ENCODE data around the gene EPN1. TPM values are rescaled to one million over a fixed set of nuclear protein-coding genes. Genes with fewer than 3 reads are reported as not detected.

The EPN1 gene
- total and polyA plus RNA-seq, 2 donors (not counting 1 experiment from before 2014, with no cell fraction given) = 47.1 to 48.6 TPM

GRCh38 chr19:55642153-55643002, 32.6 kb upstream of the EPN1 start:
- Histone ChIP-seq H3K36me3 (ENCODE audit: control insufficient read depth, insufficient read depth, low read length) (peaks cover 17% of the 10 kb centered on the region), H3K9ac (ENCODE audit: insufficient read depth, low read length) (peak overlapping the region; percentile 42), H4K20me1 (ENCODE audit: control insufficient read depth, extremely low read depth, insufficient read depth, low read length) (no peaks in the 10 kb centered on the region), H3K27me3 (ENCODE audit: control insufficient read depth, insufficient read depth, low read length) (no peaks in the 10 kb centered on the region), H2AFZ (ENCODE audit: low read length) (no peak overlapping the region), H3K79me2 (ENCODE audit: control insufficient read depth, insufficient read depth, low read length) (peaks cover 45% of the 10 kb centered on the region), H3K4me1 (ENCODE audit: control insufficient read depth, extremely low read depth, insufficient read depth, low read length) (peaks cover 16% of the 10 kb centered on the region), H3K4me3 (replicated peaks in 1 of 4; ENCODE audit: control extremely low read depth in 1 of 4, insufficient read depth in 1 of 4, low read depth in 3 of 4, low read length in 4 of 4) (peak overlapping the region; percentile 74 to 92 (median 85)), H3K9me3 (ENCODE audit: control insufficient read depth, insufficient read depth, low read depth, low read length) (no peaks in the 10 kb centered on the region), H3K27ac (ENCODE audit: insufficient read depth, low read length) (peak overlapping the region; percentile 43), H3K4me2 (ENCODE audit: extremely low read depth, insufficient read depth, low read length) (peak overlapping the region; percentile 89)
- no peak for TF ChIP-seq EZH2 (IDR thresholded peaks at IDR 0.05; ENCODE audit: low read length, missing control alignments)
- TF ChIP-seq, protein P1, sequence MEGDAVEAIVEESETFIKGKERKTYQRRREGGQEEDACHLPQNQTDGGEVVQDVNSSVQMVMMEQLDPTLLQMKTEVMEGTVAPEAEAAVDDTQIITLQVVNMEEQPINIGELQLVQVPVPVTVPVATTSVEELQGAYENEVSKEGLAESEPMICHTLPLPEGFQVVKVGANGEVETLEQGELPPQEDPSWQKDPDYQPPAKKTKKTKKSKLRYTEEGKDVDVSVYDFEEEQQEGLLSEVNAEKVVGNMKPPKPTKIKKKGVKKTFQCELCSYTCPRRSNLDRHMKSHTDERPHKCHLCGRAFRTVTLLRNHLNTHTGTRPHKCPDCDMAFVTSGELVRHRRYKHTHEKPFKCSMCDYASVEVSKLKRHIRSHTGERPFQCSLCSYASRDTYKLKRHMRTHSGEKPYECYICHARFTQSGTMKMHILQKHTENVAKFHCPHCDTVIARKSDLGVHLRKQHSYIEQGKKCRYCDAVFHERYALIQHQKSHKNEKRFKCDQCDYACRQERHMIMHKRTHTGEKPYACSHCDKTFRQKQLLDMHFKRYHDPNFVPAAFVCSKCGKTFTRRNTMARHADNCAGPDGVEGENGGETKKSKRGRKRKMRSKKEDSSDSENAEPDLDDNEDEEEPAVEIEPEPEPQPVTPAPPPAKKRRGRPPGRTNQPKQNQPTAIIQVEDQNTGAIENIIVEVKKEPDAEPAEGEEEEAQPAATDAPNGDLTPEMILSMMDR (conservative IDR thresholded peaks at IDR 0.05 in 1 of 2, IDR thresholded peaks at IDR 0.05 in 1 of 2; ENCODE audit: low read depth in 1 of 2, low read length in 2 of 2) = no peak
- peak; percentile 28 to 43 for DNase-seq (ENCODE audit: low read depth in 2 of 2)

DNA sequence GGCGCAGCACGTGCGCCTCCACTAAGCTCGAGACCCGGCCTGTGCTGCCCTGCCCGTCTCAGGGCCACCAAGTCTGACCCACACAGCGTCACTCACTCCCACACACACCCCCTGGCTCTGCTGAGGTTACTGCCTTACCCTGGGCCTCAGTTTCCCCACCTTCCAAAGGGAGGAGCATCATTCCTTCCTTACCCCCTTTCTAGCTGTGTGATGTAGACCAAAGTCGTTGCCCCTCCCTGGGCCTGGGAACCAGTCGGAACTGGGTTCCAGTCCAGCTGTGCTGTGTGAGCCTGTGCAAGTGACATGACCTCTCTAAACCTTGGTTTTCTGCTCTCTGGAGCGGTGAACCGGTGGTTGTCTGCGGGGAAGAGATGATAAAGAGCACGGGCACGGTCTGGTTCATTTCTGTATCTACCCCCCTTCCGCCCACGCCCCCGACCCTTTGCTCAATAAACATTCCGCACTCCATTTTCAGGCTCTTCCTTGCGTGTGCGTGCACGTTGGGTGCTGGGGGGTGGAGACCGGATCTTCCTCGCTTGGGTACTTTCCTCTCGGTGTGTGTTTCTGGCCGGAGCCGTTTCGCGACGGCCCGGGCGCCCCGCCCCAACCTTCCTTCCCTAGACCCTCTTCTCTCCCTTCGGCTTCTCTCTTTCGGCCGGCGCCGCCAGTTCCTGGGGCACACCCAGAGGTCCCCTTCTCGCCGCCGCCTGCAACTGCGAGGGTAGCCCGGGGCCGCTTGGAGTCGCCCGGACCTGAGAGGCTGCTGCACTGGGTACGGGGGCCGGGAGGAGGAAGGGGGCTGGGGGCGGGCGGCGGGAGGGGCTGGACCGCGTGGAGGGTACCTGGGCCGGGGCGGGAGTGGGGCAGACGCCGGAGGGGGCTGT, 31.8 kb upstream of the EPN1 start, which contains the start of gene ZNF581:
Gene ZNF581 (plus strand): TSS at position 647 of the 884 bp plus-strand sequence. CDS start 923 bp downstream, outside the sequence.
- H3K9me3 ChIP-seq (ENCODE audit: control insufficient read depth, insufficient read depth, low read depth, low read length) = no peaks in the 10 kb centered on the region
- H3K36me3 ChIP-seq (ENCODE audit: control insufficient read depth, insufficient read depth, low read length) = peaks cover 14% of the 10 kb centered on the region
- no peaks in the 10 kb centered on the region for H4K20me1 ChIP-seq (ENCODE audit: control insufficient read depth, extremely low read depth, insufficient read depth, low read length)
- H3K79me2 ChIP-seq (ENCODE audit: control insufficient read depth, insufficient read depth, low read length) = peaks cover 37% of the 10 kb centered on the region
- no peak within 1 kb of the TSS for H2AFZ ChIP-seq (ENCODE audit: low read length)
- peak within 1 kb of the TSS; percentile 89 for H3K4me2 ChIP-seq (ENCODE audit: extremely low read depth, insufficient read depth, low read length)
- peak within 1 kb of the TSS; percentile 84 to 92 (median 86) for H3K4me3 ChIP-seq (replicated peaks in 1 of 4; ENCODE audit: control extremely low read depth in 1 of 4, insufficient read depth in 1 of 4, low read depth in 3 of 4, low read length in 4 of 4)
- H3K9ac ChIP-seq (ENCODE audit: insufficient read depth, low read length) = peak within 1 kb of the TSS; percentile 74
- no peaks in the 10 kb centered on the region for H3K27me3 ChIP-seq (ENCODE audit: control insufficient read depth, insufficient read depth, low read length)
- peaks cover 16% of the 10 kb centered on the region for H3K4me1 ChIP-seq (ENCODE audit: control insufficient read depth, extremely low read depth, insufficient read depth, low read length)
- peak within 1 kb of the TSS; percentile 51 for H3K27ac ChIP-seq (ENCODE audit: insufficient read depth, low read length)
- peak; percentile 71 to 79 for DNase-seq (ENCODE audit: low read depth in 2 of 2)
- TF ChIP-seq, protein P1 (conservative IDR thresholded peaks at IDR 0.05 in 1 of 2, IDR thresholded peaks at IDR 0.05 in 1 of 2; ENCODE audit: low read depth in 1 of 2, low read length in 2 of 2) = no peak
- no peak for TF ChIP-seq EZH2 (IDR thresholded peaks at IDR 0.05; ENCODE audit: low read length, missing control alignments)

DNA sequence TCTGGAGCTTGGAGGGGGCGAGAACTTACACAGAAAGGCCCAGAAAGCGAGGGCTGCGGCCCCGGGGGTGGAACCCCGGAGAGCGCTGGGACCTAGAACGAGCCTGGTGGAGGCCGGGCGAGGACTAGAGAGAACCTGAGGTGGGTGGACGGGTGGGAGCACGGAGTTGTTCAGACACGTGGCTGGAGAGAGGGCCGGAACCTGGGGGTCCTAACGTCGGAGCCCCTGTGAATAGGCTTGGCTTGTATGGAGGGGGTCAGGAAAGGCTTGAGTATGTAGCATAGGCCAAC, 31.2 kb upstream of the EPN1 start:
- Histone ChIP-seq H3K9me3 (ENCODE audit: control insufficient read depth, insufficient read depth, low read depth, low read length) (no peaks in the 10 kb centered on the region), H3K79me2 (ENCODE audit: control insufficient read depth, insufficient read depth, low read length) (peaks cover 34% of the 10 kb centered on the region), H3K27ac (ENCODE audit: insufficient read depth, low read length) (peak overlapping the region; percentile 51), H3K27me3 (ENCODE audit: control insufficient read depth, insufficient read depth, low read length) (no peaks in the 10 kb centered on the region), H2AFZ (ENCODE audit: low read length) (no peak overlapping the region), H3K4me1 (ENCODE audit: control insufficient read depth, extremely low read depth, insufficient read depth, low read length) (peaks cover 16% of the 10 kb centered on the region), H3K4me2 (ENCODE audit: extremely low read depth, insufficient read depth, low read length) (peak overlapping the region; percentile 55), H4K20me1 (ENCODE audit: control insufficient read depth, extremely low read depth, insufficient read depth, low read length) (no peaks in the 10 kb centered on the region), H3K9ac (ENCODE audit: insufficient read depth, low read length) (peak overlapping the region; percentile 74), H3K36me3 (ENCODE audit: control insufficient read depth, insufficient read depth, low read length) (peaks cover 12% of the 10 kb centered on the region), H3K4me3 (replicated peaks in 1 of 4; ENCODE audit: control extremely low read depth in 1 of 4, insufficient read depth in 1 of 4, low read depth in 3 of 4, low read length in 4 of 4) (peak overlapping the region; percentile 81 to 87 (median 85))
- DNase-seq (ENCODE audit: low read depth in 2 of 2) = no peak
- TF ChIP-seq, protein P1 (conservative IDR thresholded peaks at IDR 0.05 in 1 of 2, IDR thresholded peaks at IDR 0.05 in 1 of 2; ENCODE audit: low read depth in 1 of 2, low read length in 2 of 2) = no peak

All from fibroblast of lung (primary cell).